HG03280 (cell line): ENCODE results near the gene VPS37D.
A peak's percentile ranks its signal among the peaks of the same experiment; 100 is the strongest.

Source experiments
- ATAC-seq: cut with Tn5 transposase; IDR thresholded peaks from one replicate; pipeline ENCODE4 v1.9.1; 2021; ENCODE audit warnings: mild to moderate bottlenecking, moderate library complexity; ENCODE audit not compliant: unreplicated experiment

The VPS37D gene

GRCh38 chr7:73679709-73680108 is 12.1 kb downstream of the VPS37D start:
- ATAC-seq, result no peak

GRCh38 chr7:73680501-73680900 is 12.9 kb downstream of the VPS37D start:
- no peak for ATAC-seq

GRCh38 chr7:73681031-73681430 is 13.4 kb downstream of the VPS37D start:
- no peak for ATAC-seq

GRCh38 chr7:73682745-73683055 is 15.1 kb downstream of the VPS37D start:
- ATAC-seq, result no peak

GRCh38 chr7:73683056-73683787 is 15.6 kb downstream of the VPS37D start, which contains the start of the genes BUD23 and DNAJC30:
Gene BUD23 (plus strand): TSS chr7:73683597. CDS start chr7:73683626, 29 bp downstream.
Gene DNAJC30 (minus strand): TSS chr7:73683453. CDS start chr7:73683423, 30 bp downstream.
- peak; percentile 92 for ATAC-seq

DNA sequence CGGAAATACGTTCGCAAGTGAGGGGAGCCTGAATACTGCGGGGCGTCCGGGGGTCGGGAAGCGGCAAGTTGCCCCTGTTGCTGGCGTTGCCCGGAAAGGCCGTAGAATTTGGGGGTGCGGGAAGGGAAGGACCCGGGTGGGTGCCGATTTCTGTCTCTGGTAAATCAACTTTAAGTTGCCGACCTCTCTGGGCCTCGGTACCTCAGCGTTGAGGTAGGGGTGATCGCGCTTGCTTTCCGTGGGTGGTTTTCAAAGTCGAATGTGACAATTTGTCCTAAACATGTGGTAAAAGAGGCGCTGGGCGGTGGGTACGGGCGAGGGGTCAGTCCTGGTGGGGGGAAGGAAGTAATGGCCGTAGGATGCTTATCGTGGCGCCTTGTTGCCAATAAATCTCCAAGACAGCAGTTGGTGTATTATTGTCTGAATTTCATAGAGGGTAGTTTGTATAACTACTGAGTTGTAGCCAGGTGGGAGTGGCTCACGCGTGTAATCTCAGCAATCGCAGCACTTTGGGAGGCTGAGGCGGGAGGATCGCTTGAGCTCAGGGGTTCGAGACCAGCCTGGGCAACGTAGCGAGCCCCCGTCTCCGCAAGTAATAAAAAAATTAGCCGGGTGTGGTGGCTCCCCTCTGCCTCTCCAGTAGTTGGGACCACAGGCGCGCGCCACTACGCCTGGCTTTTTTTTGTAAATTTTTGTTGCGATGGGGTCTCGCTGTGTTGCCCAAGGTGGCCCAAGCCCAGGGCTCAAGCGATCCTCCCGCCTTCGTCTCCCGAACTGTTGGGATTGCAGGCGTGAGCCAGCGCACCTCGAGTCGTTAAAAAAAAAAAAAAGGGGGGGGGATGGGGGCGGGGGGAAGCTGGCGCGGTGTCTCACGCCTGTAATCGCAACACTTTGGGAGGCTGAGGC is 16.4 kb downstream of the VPS37D start:
- ATAC-seq, result peak; percentile 13

DNA sequence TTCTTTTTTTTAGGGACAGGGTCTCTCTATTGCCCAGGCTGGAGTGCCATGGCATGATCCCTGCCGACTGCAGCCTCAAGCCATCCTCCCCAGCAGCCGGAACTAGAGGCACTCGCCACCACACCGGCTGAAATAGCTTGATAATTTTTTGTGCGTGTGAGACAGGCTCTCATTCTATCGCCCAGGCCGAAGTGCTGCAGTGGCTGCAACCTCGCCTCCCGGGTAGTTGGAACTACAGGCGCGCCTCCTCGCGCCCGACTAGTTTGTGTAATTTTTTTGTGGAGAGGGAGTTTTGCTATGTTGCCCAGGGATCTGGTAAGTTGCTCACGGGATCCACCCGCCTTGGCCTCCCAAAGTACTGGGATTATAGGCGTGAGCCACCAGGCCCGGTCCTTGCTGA is 17.7 kb downstream of the VPS37D start:
- no peak for ATAC-seq

GRCh38 chr7:73688288-73688687 is 20.7 kb downstream of the VPS37D start:
- no peak for ATAC-seq

- ATAC-seq, result no peak
Measured at GRCh38 chr7:73690646-73691045, 23.0 kb downstream of the VPS37D start.

DNA sequence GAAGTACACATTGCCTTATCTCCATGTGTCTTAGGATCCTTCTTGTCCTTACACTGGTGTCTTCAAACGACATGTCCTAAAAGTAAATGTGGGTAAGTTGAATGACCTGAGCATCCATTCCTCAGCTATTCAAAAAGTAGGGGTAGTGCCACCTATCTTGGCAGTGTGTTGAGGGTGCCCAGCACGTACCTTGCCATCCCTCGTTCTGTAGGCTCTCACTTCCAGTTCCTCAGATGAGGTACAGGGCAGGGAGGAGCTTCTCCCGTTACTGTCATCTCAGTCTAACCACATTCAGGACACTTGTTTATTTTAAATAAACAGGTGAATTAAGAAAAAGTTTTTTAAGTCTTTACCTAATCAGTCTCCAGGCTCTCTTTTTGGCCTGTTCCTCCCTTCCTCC is 28.7 kb downstream of the VPS37D start:
- no peak for ATAC-seq

- no peak for ATAC-seq
Measured at GRCh38 chr7:73698410-73698809, 30.8 kb downstream of the VPS37D start.

GRCh38 chr7:73699370-73700068 is 31.9 kb downstream of the VPS37D start:
- no peak for ATAC-seq

DNA sequence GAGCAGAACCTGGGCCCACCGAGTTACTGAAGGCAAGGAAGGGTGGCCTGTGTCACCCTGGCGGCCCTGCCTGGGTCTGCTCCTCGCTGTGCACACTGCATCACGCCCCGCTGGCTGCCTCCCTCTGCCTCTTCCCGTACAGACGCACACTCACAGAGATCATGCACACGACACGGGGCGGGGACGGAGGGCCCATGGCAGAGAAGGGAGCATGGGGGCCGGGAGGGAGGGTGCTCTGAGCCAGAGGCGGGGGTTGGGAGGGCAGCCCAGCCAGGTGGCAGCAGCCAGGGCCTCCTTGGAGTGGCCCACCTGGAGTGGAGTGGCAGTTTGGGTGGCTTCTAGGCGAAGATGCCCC is 32.4 kb downstream of the VPS37D start:
- ATAC-seq, result no peak

DNA sequence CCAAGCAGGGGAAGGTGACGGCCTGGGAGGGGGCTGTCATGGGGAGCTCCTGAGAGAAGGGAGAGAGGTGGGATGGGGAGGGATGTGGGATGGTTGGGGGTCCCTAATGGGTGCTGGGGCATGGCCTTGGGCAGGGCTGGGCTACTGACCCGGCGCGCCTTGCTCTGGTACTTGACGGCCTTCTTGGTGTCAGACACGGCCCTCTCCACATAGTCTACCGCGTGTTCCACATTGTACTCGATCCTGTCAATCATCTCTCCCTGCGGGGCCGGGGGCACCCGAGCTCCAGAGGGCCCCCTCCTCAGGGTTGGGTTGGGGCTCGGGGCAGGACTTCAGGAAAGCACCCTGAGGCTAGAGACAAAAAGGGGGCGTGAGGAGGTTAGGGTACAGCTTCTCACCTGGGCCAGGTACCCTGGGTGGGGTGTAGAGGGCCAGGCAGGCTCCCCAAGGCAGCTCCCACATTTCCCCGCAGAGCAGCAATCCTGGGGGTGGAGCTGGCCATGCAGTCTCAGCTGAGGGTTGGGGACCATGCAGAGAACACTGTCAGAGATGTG is 33.0 kb downstream of the VPS37D start:
- ATAC-seq, result no peak

DNA sequence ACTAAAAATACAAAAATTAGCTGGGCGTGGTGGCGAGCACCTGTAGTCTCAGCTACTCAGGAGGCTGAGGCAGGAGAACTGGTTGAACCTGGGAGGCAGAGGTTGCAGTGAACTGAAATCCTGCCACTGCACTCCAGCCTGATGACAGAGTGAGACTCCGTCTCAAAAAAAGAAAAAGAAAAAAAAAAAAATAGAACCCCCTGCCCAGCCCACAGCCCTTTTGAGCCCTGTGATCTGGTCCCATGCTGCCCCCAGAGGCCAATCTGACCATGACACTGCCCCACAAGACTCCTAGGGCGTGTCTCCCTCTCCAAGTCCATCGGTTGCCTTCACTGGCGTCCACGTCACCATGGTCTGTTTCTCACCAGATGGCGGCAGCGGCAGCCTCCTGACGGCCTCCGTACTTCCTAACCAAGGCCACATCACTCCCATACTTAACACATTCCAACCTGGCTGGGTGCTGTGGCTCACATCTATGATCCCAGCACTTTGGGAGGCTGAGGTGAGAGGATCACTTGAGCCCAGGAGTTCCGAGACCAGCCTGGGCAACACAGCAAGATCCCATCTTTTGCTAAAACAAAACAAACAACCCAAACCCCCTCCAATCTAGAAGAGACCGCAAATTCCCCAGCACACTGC is 33.8 kb downstream of the VPS37D start:
- no peak for ATAC-seq

DNA sequence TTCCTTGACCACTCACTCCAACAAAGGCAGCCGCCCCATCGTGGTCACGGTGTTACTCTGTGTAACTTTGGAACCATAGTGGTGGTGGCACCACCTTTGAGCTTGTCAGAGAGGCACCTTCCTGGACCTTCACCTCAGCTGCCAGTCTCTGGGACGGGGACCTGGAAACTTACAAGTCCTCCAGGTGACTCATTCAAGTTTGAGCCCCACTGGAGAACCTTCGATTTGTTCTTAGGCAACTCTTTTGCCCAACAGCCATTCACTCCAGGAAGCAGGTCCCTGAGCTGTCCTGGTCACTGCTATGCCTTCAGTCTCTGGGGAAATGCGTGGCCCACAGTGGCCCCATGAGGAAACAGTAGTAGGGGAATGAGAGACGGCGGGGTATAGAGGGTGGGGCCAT is 34.6 kb downstream of the VPS37D start:
- ATAC-seq, result no peak

DNA sequence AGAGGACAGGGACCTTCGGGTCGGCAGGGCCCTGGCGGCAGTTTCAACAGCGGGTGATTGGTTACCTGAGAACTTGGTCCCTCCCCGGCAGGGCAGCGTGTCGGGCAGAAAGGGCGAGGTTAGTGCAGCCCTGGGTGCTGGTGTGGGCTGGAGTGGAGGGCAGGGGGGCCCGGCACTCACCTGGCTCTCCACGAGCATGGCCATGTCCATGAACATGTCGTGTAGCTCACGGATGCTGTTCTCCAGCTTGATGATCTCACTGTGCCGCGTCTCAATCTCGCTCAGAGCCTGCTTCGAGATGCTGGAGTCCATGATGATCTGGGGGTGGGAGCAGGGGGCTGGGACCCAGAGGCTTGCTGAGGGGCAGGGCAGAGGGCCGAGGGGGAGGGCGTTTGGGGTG is 35.0 kb downstream of the VPS37D start:
- no peak for ATAC-seq

- no peak for ATAC-seq
Measured at GRCh38 chr7:73703225-73703624, 35.6 kb downstream of the VPS37D start.

DNA sequence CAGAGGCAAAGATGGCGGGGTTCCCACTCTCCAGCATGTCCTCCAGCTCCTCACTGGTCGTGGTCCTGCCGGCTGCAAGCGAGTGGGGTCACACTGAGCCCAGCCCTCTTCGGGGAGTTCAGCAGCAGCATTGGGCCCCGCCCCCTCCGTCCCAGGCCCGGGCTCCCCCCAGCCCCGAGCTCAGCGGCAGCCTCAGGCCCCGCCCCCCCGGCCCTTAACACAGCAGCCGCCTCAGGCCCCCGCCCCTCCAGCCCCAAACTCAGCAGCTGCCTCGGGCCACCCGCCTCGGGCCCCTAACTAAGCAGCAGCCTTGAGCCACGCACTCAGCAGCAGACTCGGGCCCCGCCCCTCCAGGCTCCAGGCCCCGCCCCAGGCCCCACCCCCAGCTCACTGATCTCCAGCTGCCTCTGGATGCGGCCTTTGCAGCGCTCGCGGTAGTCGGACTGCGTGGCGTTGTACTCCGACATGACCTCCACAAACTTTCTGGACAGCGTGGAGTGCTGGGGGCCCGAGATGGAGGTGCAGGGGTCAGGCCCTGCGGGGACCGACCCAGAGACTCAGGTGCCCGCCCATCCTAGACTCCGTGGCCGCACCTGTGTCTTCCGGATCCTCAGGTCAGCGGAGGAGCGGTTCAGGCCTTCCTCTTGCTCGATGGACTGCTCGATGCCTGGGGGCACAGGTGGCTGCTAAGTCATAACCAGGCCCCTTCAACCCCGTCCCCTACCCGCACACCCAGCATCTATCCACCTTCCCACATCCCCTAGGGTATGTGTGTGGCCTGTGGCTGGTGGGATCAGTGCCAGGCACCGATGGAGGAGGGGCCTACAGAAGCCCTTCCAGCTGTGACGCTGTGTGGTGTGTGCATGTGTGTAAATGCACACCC is 36.4 kb downstream of the VPS37D start:
- no peak for ATAC-seq
